Upper lobe of right lung (tissue), 1 donor: ENCODE results near the gene MAP4K4. TPM values are rescaled to one million over a fixed set of nuclear protein-coding genes. Genes with fewer than 3 reads are reported as not detected.
A peak's percentile ranks its signal among the peaks of the same experiment; 100 is the strongest.
"Not testable (repeated sequence)": the region's sequence is repeated elsewhere in the genome, so short reads cannot be mapped to it uniquely, and the experiment has no call there.

ENCODE experiments used
- ATAC-seq: fragments of 200-7000 bp; cut with Tn5 transposase; one replicate; pipeline ENCODE4 v1.9.1; 2020; ENCODE audit warnings: mild to moderate bottlenecking, moderate library complexity
- DNase-seq: peaks from one replicate; pipeline ENCODE4 v3.0.0-alpha.2; 2020
- H3K27ac ChIP-seq: fragments of 200-600 bp; one replicate; pipeline ENCODE4 v1.8.0; 2022
- H3K27me3 ChIP-seq: fragments of 200-600 bp; one replicate; pipeline ENCODE4 v1.8.0; 2022; ENCODE audit warnings: mild to moderate bottlenecking
- H3K36me3 ChIP-seq: fragments of 200-600 bp; one replicate; pipeline ENCODE4 v1.8.0; 2022
- H3K4me1 ChIP-seq: fragments of 200-600 bp; one replicate; pipeline ENCODE4 v1.8.0; 2022
- H3K4me3 ChIP-seq: fragments of 200-600 bp; one replicate; pipeline ENCODE4 v1.8.0; 2022; ENCODE audit warnings: mild to moderate bottlenecking
- H3K9me3 ChIP-seq: fragments of 200-600 bp; one replicate; pipeline ENCODE4 v1.8.0; 2022
- CTCF ChIP-seq: fragments of 200-600 bp; IDR thresholded peaks from one replicate; pipeline ENCODE4 v1.8.0; 2022; ENCODE audit warnings: antibody characterized with exemption
- intact Hi-C: fragments of 100-400 bp; cut with DNase I; formaldehyde crosslinking; loops from one replicate; pipeline ENCODE4 v1.11.0; 2022
- total RNA-seq: library from RNA; stranded (reverse); fragmentation: NEBNext Ultra II Directional; extraction: Animal tissue kit (Norgen Biotek cat#: 25700); gene quantifications from one replicate; pipeline ENCODE4 v1.2.1, GENCODE V29; 2021
- donor health status: DM: no; HTN: yes; CAD: no; lungs with severe emphysema.

Gene MAP4K4
- total RNA-seq, 1 donor from 2014 or later: 88.7 TPM

DNA sequence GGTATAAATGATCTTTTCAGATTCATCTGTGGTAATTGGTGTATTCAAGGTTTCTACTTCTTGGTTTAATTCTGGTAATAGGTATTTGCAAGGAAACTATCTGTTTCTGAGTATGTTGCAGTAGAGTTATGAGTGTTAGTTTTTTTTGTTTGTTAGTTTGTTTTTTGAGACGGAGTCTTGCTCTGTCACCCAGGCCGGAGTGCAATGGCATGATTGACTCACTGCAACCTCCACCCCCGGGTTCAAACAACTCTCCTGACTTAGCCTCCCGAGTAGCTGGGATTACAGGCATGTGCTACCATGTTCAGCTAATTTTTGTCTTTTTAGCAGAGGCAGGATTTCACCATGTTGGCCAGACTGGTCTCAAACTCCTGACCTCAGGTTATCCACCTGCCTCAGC lies 233.3 kb downstream of the MAP4K4 start:
- no peak for TF ChIP-seq CTCF
- no peak overlapping the region for H3K27ac ChIP-seq
- ATAC-seq: no peak
- H3K4me3 ChIP-seq: no peak overlapping the region
- H3K9me3 ChIP-seq: peaks cover 5% of the 10 kb centered on the region
- H3K4me1 ChIP-seq: no peaks in the 10 kb centered on the region
- no peaks in the 10 kb centered on the region for H3K36me3 ChIP-seq
- no peaks in the 10 kb centered on the region for H3K27me3 ChIP-seq
- intact Hi-C loops: no loop called here
- no peak for DNase-seq

GRCh38 chr2:101931402-101931801 lies 233.9 kb downstream of the MAP4K4 start:
- intact Hi-C loops: no loop called here
- Histone ChIP-seq H3K36me3 (no peaks in the 10 kb centered on the region), H3K27ac (no peak overlapping the region), H3K4me3 (no peak overlapping the region), H3K4me1 (no peaks in the 10 kb centered on the region), H3K9me3 (peaks cover 5% of the 10 kb centered on the region), H3K27me3 (no peaks in the 10 kb centered on the region)
- TF ChIP-seq CTCF: no peak
- ATAC-seq (peak; percentile 74), DNase-seq (no peak)

DNA sequence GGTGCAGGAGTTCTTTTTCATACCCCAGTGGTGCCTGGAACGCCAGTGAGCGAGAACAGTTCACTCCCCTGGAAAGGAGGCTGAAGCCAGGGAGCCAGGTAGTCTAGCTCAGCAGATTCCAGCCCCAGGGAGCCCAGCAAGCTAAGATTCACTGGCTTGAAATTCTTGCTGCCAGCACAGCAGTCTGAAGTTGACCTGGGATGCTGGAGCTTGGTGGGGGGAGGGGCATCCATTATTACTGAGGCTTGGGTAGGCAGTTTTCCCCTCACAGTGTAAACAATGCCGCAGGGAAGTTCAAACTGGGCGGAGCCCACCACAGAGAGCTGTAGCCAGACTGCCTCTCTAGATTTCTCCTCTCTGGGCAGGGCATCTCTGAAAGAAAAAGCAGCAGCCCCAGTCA lies 238.3 kb downstream of the MAP4K4 start:
- H3K27ac ChIP-seq, H3K9me3 ChIP-seq, intact Hi-C loops, H3K36me3 ChIP-seq, ATAC-seq, H3K4me3 ChIP-seq, H3K27me3 ChIP-seq, DNase-seq, H3K4me1 ChIP-seq: not testable (repeated sequence)

DNA sequence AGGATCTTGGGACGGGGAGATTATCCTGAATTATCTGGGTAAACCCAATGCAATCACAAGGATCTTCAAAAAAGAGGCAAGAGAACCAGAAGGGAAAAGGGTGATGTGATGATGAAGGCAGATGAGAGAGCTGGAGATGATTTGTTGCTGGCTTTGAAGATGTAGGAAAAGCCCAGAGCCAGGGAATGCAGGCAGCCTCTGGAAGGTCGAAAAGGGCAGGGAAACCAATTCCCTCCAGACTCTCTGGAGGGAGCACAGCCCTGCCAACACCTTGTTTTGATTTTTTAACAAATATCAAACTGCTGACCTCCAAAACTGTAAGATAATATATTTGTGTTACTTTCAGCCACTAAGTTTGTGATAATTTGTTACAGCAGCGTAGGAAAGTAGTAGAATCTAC lies 245.3 kb downstream of the MAP4K4 start:
- Histone ChIP-seq H3K9me3 (no peaks in the 10 kb centered on the region), H3K4me1 (no peaks in the 10 kb centered on the region), H3K36me3 (no peaks in the 10 kb centered on the region), H3K27ac (no peak overlapping the region), H3K4me3 (no peak overlapping the region), H3K27me3 (no peaks in the 10 kb centered on the region)
- intact Hi-C loops: no loop called here
- DNase-seq (no peak), ATAC-seq (no peak)
- no peak for TF ChIP-seq CTCF

Other genes with a start within 250 kb of the MAP4K4 start
- not detected for gene RFX8, start 222.6 kb upstream of the MAP4K4 start, total RNA-seq